ENCODE results near the gene C6orf89.

DNA sequence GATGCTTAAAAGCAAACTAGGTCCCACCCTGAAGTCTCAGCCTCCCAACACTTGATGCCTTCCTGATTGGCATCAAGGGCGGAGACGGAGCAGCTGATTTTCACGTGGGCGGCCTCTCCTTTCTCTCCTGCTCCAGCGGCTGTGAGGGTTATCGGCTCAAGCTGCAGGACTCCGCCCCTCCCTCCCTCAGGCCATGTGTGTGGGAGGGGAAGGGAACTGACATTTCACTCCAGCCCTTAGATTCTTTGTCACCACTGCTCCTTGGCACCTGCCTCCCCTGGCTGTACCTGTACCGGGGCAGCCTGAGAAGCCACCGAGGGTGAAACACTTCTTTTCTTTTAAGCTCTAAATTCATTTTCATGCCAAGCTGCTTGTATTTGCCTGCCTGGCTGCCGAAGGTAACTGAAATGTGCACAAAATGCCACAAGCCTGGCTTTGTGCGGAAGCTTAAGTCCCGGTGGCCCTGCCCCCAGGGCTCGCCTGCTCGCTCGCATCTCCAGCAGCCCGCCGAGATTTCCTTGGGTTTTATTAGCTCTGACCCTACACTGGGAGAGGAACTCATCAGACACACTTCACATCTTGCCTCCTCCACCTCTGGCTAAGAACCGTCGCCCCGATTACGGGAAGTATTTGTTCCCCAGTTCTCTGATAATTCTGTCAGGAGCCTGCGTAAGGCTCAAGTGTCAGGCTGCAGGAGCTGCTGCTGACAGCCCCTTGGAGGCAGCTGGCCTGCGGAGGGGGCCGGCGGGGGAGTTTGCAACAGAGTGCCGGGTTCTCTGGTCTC lies 36.9 kb upstream of the C6orf89 start:
- TF ChIP-seq POLR2A (IDR thresholded peaks at IDR 0.05; ENCODE audit: low read depth, low read length): no peak
- TF ChIP-seq PAX5 (IDR thresholded peaks at IDR 0.05; ENCODE audit: insufficient read depth, low read length, severe bottlenecking): no peak
- no peak for TF ChIP-seq POLR2AphosphoS5 (IDR thresholded peaks at IDR 0.05; ENCODE audit: low read depth, low read length)
- no peak for TF ChIP-seq POU2F2 (IDR thresholded peaks at IDR 0.05; ENCODE audit: low read depth, low read length)
- no peak for TF ChIP-seq TAF1 (IDR thresholded peaks at IDR 0.05; ENCODE audit: low read depth, low read length)
- no peak for TF ChIP-seq SPI1 (IDR thresholded peaks at IDR 0.05; ENCODE audit: low read depth, low read length)
